Activated naive CD8-positive, alpha-beta T cell treated with anti-CD3 and anti-CD28 coated beads for 36 hours (primary cell): ENCODE results near the gene NLRP14. TPM values are rescaled to one million over a fixed set of nuclear protein-coding genes. Genes with fewer than 3 reads are reported as not detected.

Source experiments
- DNase-seq: peaks from one replicate; pipeline ENCODE4 v3.0.0; 2021
- H3K27ac Mint-ChIP-seq: one replicate; pipeline ENCODE4 v1.8.0; 2022; ENCODE audit warnings: mild to moderate bottlenecking, moderate library complexity, mixed read lengths
- H3K27me3 Mint-ChIP-seq: one replicate; pipeline ENCODE4 v1.8.0; 2022; ENCODE audit warnings: mild to moderate bottlenecking, mixed read lengths
- H3K36me3 Mint-ChIP-seq: one replicate; pipeline ENCODE4 v1.8.0; 2021; ENCODE audit warnings: mild to moderate bottlenecking, mixed read lengths
- H3K4me1 Mint-ChIP-seq: one replicate; pipeline ENCODE4 v1.8.0; 2021; ENCODE audit warnings: mixed read lengths
- H3K4me3 Mint-ChIP-seq: one replicate; pipeline ENCODE4 v1.8.0; 2022; ENCODE audit warnings: mild to moderate bottlenecking, moderate library complexity, mixed read lengths
- H3K9me3 Mint-ChIP-seq: one replicate; pipeline ENCODE4 v1.8.0; 2022; ENCODE audit warnings: mixed read lengths
- total RNA-seq, 2 experiments: library from RNA; stranded (reverse); gene quantifications; one replicate each; pipeline ENCODE4 v1.2.3, GENCODE V29; 2021

Gene NLRP14
- total RNA-seq, 2 experiments from 2014 or later = 0.08 TPM; not detected in 1

- Mint-ChIP-seq H3K9me3 (no peaks in the 10 kb centered on the region), H3K4me3 (no peak overlapping the region), H3K27me3 (no peaks in the 10 kb centered on the region), H3K27ac (no peak overlapping the region), H3K36me3 (no peaks in the 10 kb centered on the region), H3K4me1 (no peaks in the 10 kb centered on the region)
- no peak for DNase-seq
These were observed 11.2 kb downstream of the NLRP14 start for GRCh38 chr11:7031471-7031871.

GRCh38 chr11:7032692-7033091 is 12.4 kb downstream of the NLRP14 start:
- Mint-ChIP-seq H3K36me3 (no peaks in the 10 kb centered on the region), H3K4me1 (no peaks in the 10 kb centered on the region), H3K27ac (no peak overlapping the region), H3K27me3 (no peaks in the 10 kb centered on the region), H3K4me3 (no peak overlapping the region), H3K9me3 (no peaks in the 10 kb centered on the region)
- no peak for DNase-seq

- no peak overlapping the region for H3K27ac Mint-ChIP-seq
These were observed 13.7 kb downstream of the NLRP14 start for GRCh38 chr11:7034019-7034418.

GRCh38 chr11:7046474-7047175 is 26.3 kb downstream of the NLRP14 start:
- Mint-ChIP-seq H3K4me3 (no peak overlapping the region), H3K4me1 (no peaks in the 10 kb centered on the region), H3K36me3 (no peaks in the 10 kb centered on the region), H3K27ac (no peak overlapping the region), H3K9me3 (no peaks in the 10 kb centered on the region), H3K27me3 (peaks cover 7% of the 10 kb centered on the region)
- no peak for DNase-seq

More at GRCh38 chr11:7034019-7034418, 13.7 kb downstream of the NLRP14 start:
- Mint-ChIP-seq H3K4me1 (no peaks in the 10 kb centered on the region), H3K27me3 (no peaks in the 10 kb centered on the region), H3K36me3 (no peaks in the 10 kb centered on the region), H3K4me3 (no peak overlapping the region), H3K9me3 (no peaks in the 10 kb centered on the region)
- DNase-seq = no peak

GRCh38 chr11:7050191-7050590 is 29.9 kb downstream of the NLRP14 start:
- no peak overlapping the region for H3K27ac Mint-ChIP-seq
- no peaks in the 10 kb centered on the region for H3K9me3 Mint-ChIP-seq
- H3K36me3 Mint-ChIP-seq = no peaks in the 10 kb centered on the region
- H3K4me1 Mint-ChIP-seq = no peaks in the 10 kb centered on the region
- H3K27me3 Mint-ChIP-seq = peaks cover 10% of the 10 kb centered on the region
- no peak overlapping the region for H3K4me3 Mint-ChIP-seq
- DNase-seq = no peak

- Mint-ChIP-seq H3K27ac (no peak overlapping the region), H3K36me3 (no peaks in the 10 kb centered on the region)
These were observed 36.7 kb downstream of the NLRP14 start for GRCh38 chr11:7056828-7057513.

GRCh38 chr11:7057641-7058040 is 37.4 kb downstream of the NLRP14 start:
- no peaks in the 10 kb centered on the region for H3K36me3 Mint-ChIP-seq
- H3K27ac Mint-ChIP-seq = no peak overlapping the region
- DNase-seq = no peak
- no peaks in the 10 kb centered on the region for H3K4me1 Mint-ChIP-seq
- no peaks in the 10 kb centered on the region for H3K9me3 Mint-ChIP-seq
- H3K4me3 Mint-ChIP-seq = no peak overlapping the region
- peaks cover 7% of the 10 kb centered on the region for H3K27me3 Mint-ChIP-seq

More at GRCh38 chr11:7056828-7057513, 36.7 kb downstream of the NLRP14 start:
- Mint-ChIP-seq H3K4me1 (no peaks in the 10 kb centered on the region), H3K4me3 (no peak overlapping the region), H3K9me3 (no peaks in the 10 kb centered on the region), H3K27me3 (peaks cover 7% of the 10 kb centered on the region)
- DNase-seq = no peak

GRCh38 chr11:7060868-7061267 is 40.6 kb downstream of the NLRP14 start:
- no peak overlapping the region for H3K4me3 Mint-ChIP-seq
- H3K36me3 Mint-ChIP-seq = no peaks in the 10 kb centered on the region
- peaks cover 3% of the 10 kb centered on the region for H3K27me3 Mint-ChIP-seq
- no peaks in the 10 kb centered on the region for H3K9me3 Mint-ChIP-seq
- H3K27ac Mint-ChIP-seq = no peak overlapping the region
- no peak for DNase-seq
- H3K4me1 Mint-ChIP-seq = no peaks in the 10 kb centered on the region

- Mint-ChIP-seq H3K27ac (no peak overlapping the region), H3K27me3 (peaks cover 16% of the 10 kb centered on the region), H3K36me3 (no peaks in the 10 kb centered on the region), H3K9me3 (peaks cover 3% of the 10 kb centered on the region), H3K4me3 (no peak overlapping the region), H3K4me1 (no peaks in the 10 kb centered on the region)
- no peak for DNase-seq
These were observed 42.3 kb downstream of the NLRP14 start for GRCh38 chr11:7062534-7062933.

- DNase-seq = no peak
- Mint-ChIP-seq H3K27me3 (peaks cover 19% of the 10 kb centered on the region), H3K4me1 (no peaks in the 10 kb centered on the region), H3K36me3 (no peaks in the 10 kb centered on the region), H3K4me3 (no peak overlapping the region), H3K9me3 (no peaks in the 10 kb centered on the region), H3K27ac (no peak overlapping the region)
These were observed 52.2 kb downstream of the NLRP14 start for GRCh38 chr11:7072401-7073028.

GRCh38 chr11:7077101-7077500 is 56.8 kb downstream of the NLRP14 start:
- H3K9me3 Mint-ChIP-seq = peaks cover 7% of the 10 kb centered on the region
- no peak overlapping the region for H3K4me3 Mint-ChIP-seq
- peaks cover 15% of the 10 kb centered on the region for H3K27me3 Mint-ChIP-seq
- no peak for DNase-seq
- no peaks in the 10 kb centered on the region for H3K36me3 Mint-ChIP-seq
- H3K27ac Mint-ChIP-seq = no peak overlapping the region
- no peaks in the 10 kb centered on the region for H3K4me1 Mint-ChIP-seq

- Mint-ChIP-seq H3K27ac (no peak overlapping the region), H3K4me3 (no peak overlapping the region), H3K27me3 (peaks cover 16% of the 10 kb centered on the region), H3K9me3 (peaks cover 7% of the 10 kb centered on the region), H3K4me1 (no peaks in the 10 kb centered on the region), H3K36me3 (no peaks in the 10 kb centered on the region)
- DNase-seq = no peak
These were observed 59.4 kb downstream of the NLRP14 start for GRCh38 chr11:7079545-7080135.

- Mint-ChIP-seq H3K4me3 (no peak overlapping the region), H3K27me3 (peaks cover 18% of the 10 kb centered on the region), H3K36me3 (no peaks in the 10 kb centered on the region), H3K4me1 (no peaks in the 10 kb centered on the region), H3K9me3 (peaks cover 7% of the 10 kb centered on the region), H3K27ac (no peak overlapping the region)
- no peak for DNase-seq
These were observed 60.6 kb downstream of the NLRP14 start for GRCh38 chr11:7080900-7081299.

- Mint-ChIP-seq H3K4me3 (no peak overlapping the region), H3K27ac (no peak overlapping the region), H3K4me1 (no peaks in the 10 kb centered on the region), H3K9me3 (peaks cover 7% of the 10 kb centered on the region), H3K36me3 (no peaks in the 10 kb centered on the region), H3K27me3 (peaks cover 16% of the 10 kb centered on the region)
- DNase-seq = no peak
These were observed 61.2 kb downstream of the NLRP14 start for GRCh38 chr11:7081441-7081840.

- no peak for DNase-seq
- H3K9me3 Mint-ChIP-seq = no peaks in the 10 kb centered on the region
- no peaks in the 10 kb centered on the region for H3K4me1 Mint-ChIP-seq
- H3K27me3 Mint-ChIP-seq = peaks cover 26% of the 10 kb centered on the region
- no peak within 1 kb of the TSS for H3K27ac Mint-ChIP-seq
- H3K36me3 Mint-ChIP-seq = no peaks in the 10 kb centered on the region
- no peak within 1 kb of the TSS for H3K4me3 Mint-ChIP-seq
These were observed 68.6 kb downstream of the NLRP14 start, which contains the start of gene RBMXL2 for GRCh38 chr11:7088921-7089320. TSS of gene RBMXL2 (plus strand) at chr11:7088998. CDS start at chr11:7089121, 123 bp downstream.
